Stimulated activated CD4-positive, alpha-beta T cell treated with anti-CD3 and anti-CD28 coated beads, Interleukin-4, amount 100 ng/mL, for 48 hours (primary cell): ENCODE data around the gene RBBP4.
"Not testable (repeated sequence)": the region's sequence is repeated elsewhere in the genome, so short reads cannot be mapped to it uniquely, and the experiment has no call there.

ENCODE experiments used
- DNase-seq, 2 donors: peaks; one replicate each; pipeline ENCODE4 v3.0.0-alpha.2; 2020; ENCODE audit warnings: low read depth in 2 of 2

RBBP4 gene

GRCh38 chr1:32650752-32651460 lies at the start of gene RBBP4:
TSS of gene RBBP4 (plus strand) at chr1:32651208. CDS start at chr1:32651307, 99 bp downstream.
- DNase-seq, result peak; percentile 96 to 98

GRCh38 chr1:32605711-32606424 lies 45.1 kb upstream of the RBBP4 start:
- no peak for DNase-seq

- DNase-seq, result no peak
These were observed 44.2 kb upstream of the RBBP4 start for GRCh38 chr1:32606565-32607371.

- no peak for DNase-seq
These were observed 41.8 kb upstream of the RBBP4 start for GRCh38 chr1:32609180-32609579.

- no peak for DNase-seq
These were observed 39.2 kb upstream of the RBBP4 start for GRCh38 chr1:32611859-32612188.

- DNase-seq, result peak; percentile 46 to 54
These were observed 38.7 kb upstream of the RBBP4 start for GRCh38 chr1:32612189-32612881.

- DNase-seq, result no peak
These were observed 37.5 kb upstream of the RBBP4 start for GRCh38 chr1:32613472-32613871.

- DNase-seq, result no peak
These were observed 32.3 kb upstream of the RBBP4 start for GRCh38 chr1:32618673-32619221.

- DNase-seq, result no peak
These were observed 31.1 kb upstream of the RBBP4 start for GRCh38 chr1:32619701-32620485.

- DNase-seq, result no peak
These were observed 28.8 kb upstream of the RBBP4 start for GRCh38 chr1:32622205-32622604.

GRCh38 chr1:32622806-32623681 lies 28.0 kb upstream of the RBBP4 start:
- DNase-seq, result no peak

GRCh38 chr1:32623775-32624174 lies 27.2 kb upstream of the RBBP4 start:
- peak; percentile 28 to 30 for DNase-seq

- DNase-seq, result no peak
These were observed 24.8 kb upstream of the RBBP4 start for GRCh38 chr1:32626176-32626575.

GRCh38 chr1:32627596-32628162 lies 23.3 kb upstream of the RBBP4 start:
- DNase-seq, result no peak

GRCh38 chr1:32630173-32630572 lies 20.8 kb upstream of the RBBP4 start:
- not testable (repeated sequence) for DNase-seq

- DNase-seq, result no peak
These were observed 18.2 kb upstream of the RBBP4 start for GRCh38 chr1:32632829-32633228.

GRCh38 chr1:32635508-32636277 lies 15.3 kb upstream of the RBBP4 start:
- no peak for DNase-seq

- no peak for DNase-seq
These were observed 13.9 kb upstream of the RBBP4 start for GRCh38 chr1:32636914-32637645.
